Stimulated activated CD8-positive, alpha-beta memory T cell treated with anti-CD3 and anti-CD28 coated beads, Interleukin-7, amount 100 ng/mL, for 1 hour (primary cell): ENCODE measurements around the gene STK40.

Experiments used
- DNase-seq, 2 donors: peaks; one replicate each; pipeline ENCODE4 v3.0.0-alpha.2; 2020; ENCODE audit warnings: low read depth in 2 of 2

The STK40 gene, protein sequence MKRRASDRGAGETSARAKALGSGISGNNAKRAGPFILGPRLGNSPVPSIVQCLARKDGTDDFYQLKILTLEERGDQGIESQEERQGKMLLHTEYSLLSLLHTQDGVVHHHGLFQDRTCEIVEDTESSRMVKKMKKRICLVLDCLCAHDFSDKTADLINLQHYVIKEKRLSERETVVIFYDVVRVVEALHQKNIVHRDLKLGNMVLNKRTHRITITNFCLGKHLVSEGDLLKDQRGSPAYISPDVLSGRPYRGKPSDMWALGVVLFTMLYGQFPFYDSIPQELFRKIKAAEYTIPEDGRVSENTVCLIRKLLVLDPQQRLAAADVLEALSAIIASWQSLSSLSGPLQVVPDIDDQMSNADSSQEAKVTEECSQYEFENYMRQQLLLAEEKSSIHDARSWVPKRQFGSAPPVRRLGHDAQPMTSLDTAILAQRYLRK

DNA sequence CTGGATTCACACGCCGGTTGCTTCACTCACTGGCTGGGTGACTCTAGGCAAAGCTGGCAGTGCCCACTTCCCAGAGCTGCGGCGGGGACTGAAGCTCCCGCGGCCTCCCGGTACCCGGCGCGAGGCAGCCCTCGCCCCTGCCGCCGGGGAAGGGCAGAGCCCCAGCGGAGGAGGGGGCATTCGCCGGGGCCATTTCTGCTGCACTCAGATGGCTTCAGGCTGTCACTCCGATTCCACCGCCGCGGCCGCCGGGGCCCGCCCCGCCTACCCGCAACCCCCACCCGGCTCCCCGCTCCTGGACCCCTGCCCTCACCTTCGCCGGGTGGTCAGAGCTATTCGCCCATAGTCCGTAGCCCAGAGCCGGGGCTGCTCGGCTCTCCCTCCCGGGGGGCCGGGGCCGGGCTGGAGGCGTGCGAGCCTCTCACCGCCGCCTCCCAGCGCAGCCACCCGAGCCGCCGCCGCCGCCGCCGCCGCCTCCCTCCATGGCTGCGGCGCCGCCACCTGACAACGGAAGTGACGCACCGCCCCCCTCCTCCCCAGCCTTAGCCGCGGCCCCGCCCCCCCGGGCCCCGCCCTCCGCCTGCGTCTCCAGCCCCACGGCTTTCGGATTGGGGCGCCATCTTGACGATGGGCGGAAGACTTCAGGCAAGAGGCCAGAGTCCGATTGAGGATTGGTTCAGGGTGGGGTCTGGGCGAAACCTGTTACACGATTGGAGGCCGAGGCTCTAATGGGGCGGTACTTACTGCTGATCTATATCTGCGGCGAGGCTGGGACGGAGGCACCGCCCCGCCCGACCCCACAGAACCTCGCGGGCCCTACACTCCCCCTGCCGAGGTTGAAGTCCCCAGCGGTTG, at the start of gene STK40:
STK40 (minus strand) TSS at position 515 of the 855 bp plus-strand sequence. CDS start 24,592 bp downstream, outside the sequence.
- peak; percentile 96 to 98 for DNase-seq

DNA sequence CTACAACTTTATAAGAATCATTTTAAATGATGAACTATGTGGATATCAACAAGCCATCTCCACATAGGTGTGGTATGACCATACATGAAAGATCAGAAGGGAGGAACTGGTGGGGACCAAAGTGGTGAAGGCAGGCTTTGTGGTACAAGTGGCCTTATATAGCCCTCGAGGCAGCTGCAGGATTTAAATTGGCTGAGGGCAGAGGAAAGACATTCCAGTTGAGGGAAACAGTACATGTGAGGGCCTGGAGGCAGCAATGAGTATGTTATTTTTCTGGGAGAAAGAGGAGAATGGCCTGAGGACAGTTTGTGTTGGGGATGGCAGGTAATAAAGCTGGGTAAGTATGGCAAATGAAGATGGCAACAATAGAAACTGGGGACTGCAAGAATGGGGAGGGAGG, 47.4 kb upstream of the STK40 start:
- DNase-seq = no peak

DNA sequence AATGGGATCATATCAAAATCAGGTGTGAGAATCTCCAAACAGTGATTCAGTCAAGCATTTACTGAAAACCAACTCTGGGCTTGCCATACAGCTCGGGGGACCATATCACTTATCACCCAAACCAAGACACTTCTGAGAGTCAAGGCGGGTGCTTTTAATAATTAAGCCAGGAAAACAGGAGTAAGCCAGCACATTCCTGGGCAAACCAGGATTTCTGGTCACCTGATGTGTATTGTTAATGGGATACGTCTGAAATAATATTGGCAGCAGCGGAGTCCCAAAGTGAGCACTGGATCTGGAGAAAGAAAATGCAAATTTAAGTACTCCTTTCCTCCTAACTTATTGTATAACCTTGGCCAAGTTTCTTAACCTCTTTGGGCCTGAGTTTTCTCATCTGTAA, 46.9 kb upstream of the STK40 start:
- DNase-seq = no peak

DNA sequence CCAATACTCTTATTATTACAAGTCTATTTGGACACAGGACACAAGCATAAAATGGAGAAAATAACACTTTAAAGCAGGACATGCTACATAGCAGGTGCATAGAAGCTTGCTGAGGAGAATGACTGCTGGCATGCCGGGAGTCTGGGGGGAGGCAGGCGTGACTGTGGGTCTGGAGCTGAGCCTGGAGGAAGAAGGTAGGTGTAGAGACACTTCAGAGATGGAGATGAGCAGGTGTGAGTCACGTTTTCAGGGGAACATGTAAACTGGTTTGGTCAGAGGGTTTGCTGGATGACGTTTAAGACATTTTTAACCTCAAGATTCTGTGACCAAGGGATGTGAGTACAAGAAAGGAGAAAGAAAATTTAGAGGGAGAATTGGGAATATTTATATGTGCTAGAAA, 40.1 kb upstream of the STK40 start:
- DNase-seq = no peak

DNA sequence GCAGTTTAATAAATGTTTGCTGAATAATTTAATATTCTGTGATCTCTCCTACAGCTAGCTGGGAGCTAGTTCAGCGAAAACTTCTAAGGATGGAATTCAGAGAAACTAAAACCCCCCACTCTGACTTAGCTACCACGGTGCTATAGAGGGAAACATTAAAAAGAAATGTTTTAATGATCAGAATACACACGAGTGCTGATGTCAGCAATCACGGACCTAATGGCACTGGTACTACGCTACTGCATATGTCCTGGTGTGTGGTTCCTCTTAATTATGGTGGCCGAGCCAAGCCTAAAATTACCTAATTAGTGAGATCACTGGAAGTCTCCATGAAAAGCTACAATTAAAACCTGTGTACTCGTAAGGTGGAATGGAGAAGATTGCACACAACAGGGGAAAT, 35.9 kb upstream of the STK40 start:
- DNase-seq = no peak

DNA sequence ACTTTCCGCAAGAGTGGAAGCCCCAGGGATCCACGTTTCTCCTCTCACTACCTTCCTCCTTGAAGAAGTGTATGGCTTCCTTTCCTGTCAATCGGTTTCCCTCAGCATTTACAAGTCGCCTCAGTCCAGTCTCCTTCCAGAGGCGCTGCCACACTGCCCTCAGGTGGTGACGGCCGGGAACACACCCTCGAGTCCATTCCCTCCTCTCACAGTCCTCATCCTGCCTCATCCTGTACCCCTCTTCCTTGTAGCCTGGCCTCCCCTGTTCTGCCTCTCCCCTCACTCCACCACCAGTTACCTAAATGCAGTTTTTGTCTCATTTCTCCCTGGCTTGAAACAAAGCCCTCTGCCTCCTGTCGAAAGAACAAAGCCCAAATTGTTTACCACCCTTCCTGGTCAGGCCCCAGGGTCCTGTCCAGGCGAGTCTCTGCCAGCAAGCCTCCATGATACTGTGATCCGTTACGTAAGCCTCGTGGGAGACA, 35.2 kb upstream of the STK40 start:
- DNase-seq = peak; percentile 80 to 92

DNA sequence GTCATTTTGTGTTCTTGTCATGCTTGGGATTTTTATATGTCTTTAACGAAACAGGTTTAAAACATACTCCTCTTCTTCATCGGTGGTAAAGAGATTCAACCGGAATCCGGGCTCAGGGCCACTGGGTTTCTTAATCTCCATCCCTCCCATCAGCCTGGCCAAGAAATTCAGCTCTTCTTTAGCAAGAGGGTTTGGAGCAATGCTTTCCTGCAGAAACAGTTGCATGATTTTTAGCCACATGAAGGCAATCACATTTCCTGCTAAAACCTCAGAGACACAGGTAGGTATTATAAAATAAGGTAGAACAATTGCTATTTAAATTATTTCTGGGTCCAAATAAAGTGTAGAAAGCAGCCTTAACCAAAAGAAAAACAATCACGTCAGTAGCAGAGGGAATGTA, 34.7 kb upstream of the STK40 start:
- DNase-seq = no peak

DNA sequence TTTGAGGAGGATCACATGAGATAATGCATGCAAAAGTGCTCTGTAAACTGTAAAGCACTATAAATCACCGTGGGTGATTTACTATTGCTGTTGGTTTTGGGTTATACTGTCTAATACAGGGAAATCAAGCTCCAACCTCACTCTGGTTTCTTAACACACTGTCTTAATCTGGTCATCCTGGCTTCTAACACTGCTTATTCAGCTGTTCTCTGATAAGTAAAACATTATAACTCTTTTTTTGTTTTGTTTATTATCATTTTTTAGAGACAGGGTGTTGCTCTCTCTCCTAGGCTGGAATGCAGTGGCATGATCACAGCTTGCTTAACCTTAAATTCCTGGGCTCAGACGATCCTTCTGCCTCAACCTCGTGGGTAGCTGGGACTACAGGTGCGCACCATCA, 33.8 kb upstream of the STK40 start:
- DNase-seq = no peak

DNA sequence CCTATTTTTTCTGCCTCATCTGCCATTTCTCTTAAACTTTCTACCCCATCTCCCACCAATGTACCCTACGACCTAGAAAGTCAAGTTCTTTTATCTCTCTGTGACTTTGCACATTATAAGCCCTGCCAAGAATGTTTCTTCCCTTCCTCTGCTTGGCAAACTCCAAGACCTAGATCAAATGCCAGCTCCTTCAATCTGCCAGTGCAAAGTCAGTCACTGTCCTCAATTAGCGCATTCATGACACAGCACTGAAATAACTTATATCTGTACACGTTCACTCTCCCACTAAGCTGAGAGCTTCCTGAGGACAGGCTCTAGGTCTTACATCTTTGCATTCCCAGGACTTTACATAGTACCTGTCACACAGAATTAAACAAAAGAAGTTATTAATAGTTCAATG, 33.4 kb upstream of the STK40 start:
- no peak for DNase-seq

DNA sequence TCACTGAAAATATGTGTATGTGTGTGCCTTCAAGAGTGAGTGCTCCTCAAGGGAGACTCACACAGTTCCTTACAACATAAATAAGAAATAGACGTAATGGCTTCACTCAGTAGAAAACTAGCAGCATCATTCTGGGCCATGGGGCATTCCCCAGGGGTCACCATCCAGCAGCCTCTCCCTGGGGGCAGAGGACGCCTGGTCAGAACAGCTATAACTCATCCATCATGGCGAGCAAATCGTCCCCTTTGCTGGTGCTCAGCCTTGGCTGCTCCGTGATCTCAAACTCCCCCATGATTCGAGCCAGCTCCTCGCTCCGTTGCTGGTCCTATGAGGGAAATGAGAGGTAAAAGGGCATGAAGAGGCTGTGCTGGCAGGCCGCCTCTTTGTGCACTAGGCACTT, 32.2 kb upstream of the STK40 start:
- DNase-seq = no peak

DNA sequence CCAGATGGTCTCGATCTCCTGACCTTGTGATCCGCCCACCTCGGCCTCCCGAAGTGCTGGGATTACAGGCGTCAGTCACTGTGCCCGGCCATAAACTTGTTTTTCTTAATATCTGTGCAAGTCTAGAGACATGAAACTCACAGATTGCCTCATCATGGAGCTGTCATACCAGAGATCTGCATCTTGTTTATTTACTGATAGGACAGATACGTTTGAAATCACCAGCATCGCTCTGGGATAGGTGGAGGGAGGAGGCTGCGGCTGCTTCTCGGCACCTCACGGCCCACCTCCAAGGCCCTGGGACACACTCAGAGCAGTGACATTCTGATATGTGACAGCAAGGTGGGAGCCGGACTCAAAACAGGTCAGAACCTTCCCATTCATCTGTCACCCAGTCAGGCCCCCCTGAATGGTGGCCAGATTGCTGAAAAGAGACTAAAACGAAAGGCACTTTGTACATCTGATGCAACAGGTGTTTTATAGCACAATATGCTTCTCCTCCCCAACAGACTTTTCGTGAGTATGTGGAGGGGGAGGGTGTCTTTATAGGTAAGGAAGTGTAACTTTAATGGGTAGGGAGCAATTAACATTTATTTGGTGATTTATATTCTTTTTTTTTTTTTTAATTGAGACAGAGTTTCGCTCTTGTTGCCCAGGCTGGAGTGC, 30.1 kb upstream of the STK40 start:
- DNase-seq = no peak

DNA sequence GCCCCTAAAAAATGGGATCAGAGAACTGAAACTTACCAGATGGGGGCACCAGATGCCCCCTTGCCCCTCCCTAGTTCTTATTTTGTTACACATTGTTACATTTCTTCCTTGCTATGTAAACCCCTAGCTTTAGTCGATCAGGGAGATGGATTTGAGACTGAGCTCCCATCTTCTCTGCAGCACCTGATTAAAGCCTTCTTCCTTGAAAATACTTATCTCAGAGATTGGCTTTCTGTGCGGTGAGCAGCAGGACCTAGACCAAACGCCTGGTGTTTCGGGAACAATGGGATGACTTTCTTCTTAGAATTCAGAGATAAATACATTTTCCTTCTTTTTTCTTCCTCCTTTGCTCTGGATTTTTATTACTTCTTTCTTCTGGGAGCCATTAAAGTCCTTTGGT, 28.7 kb upstream of the STK40 start:
- DNase-seq = no peak

DNA sequence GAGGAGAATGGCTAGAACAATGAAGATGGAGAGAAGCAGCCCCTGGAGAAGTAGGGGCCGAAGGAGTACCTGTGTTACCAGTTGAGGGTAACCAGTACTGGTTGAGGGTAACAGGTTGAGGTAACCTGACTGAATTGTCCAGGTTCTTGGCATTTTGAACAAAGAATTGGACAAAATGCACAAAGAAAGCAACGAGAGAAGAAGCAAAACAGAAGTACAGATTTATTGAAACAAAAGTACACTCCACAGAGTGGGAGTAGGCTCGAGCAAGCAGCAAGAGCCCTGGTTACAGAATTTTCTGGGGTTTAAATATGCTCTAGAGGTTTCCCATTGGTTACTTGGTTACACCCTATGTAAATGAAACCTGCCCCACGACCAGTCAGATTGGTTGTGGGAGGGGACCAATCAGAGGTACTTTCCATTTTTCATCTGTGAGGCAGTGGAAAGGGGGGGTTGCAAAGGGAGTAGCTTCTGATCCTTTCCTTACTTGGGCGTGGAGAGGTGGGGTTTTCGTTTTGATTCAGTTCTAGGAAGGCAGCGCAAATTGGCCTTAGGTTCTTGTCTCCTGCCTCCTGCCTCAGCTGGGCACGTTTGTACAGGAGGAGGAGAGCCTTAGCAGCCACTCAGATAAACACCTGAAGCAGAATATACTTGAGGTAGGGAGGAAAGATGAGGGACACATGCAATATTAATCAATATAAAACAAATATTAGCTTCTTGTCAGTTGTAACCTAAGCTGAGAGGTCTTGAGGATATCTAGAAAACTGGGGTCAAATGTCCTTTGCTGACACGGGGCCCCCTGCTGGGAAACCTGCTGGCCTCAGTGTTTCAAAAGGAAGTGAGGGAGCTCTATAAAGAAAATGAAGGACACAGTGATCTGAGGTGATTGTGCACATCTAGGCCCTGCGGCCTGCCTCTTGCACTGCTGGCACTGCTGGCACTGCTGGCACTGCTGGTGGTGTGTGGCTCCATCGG, 26.2 kb upstream of the STK40 start:
- no peak for DNase-seq

DNA sequence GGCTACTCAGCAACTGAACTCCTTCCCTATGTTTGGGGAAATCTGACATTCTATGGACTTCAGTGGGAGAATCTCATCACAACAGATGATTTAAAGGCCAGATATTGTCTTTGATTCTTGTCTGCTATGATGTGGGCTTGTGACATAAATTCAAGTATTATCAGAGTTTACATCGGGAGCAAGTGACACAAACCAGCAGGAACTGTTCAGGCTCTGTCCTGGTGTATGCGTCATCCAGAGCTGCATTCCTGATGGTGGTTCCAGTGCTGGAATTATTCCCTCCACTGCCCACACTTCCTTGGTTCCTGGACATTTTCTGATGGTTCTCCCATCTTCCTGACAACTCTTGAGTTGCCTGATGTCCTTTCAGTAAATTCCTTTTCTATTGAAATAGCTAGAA, 22.8 kb upstream of the STK40 start:
- no peak for DNase-seq

DNA sequence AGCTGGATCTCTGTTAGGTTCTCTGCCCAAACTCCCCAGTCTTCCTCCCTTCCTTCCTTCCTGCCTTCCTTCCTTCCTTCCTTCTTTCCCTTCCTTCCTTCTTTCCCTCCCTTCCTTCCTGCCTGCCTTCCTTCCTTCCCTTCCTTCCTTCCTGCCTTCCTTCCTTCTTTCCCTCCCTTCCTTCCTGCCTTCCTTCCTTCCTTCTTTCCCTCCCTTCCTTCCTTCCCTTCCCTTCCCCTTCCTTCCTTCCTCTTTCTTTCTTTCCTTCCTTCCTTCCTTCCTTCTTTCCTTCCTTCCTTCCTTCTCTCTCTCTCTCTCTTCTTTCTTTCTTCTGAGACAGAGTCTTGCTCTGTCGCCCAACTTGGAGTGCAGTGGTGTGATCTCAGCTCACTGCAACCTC, 20.7 kb upstream of the STK40 start:
- no peak for DNase-seq

DNA sequence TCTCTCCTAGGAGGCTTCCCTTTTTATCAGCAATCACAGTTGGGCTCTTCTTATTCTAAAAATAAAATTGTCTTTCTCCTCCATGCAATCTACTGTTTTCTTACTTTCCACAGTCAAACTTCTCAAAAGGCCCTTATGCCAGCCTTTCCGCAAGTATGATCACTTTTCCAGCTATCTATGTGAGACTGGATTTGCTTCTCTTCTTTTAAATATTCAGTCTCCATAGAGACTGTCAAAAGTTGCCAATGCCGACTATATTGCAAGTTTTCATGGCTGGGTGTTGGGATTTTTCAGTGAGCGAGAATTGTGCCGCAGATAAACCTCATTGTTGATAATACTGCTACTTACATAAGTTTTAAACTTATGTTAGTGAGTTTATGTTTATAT, 16.8 kb upstream of the STK40 start:
- no peak for DNase-seq

DNA sequence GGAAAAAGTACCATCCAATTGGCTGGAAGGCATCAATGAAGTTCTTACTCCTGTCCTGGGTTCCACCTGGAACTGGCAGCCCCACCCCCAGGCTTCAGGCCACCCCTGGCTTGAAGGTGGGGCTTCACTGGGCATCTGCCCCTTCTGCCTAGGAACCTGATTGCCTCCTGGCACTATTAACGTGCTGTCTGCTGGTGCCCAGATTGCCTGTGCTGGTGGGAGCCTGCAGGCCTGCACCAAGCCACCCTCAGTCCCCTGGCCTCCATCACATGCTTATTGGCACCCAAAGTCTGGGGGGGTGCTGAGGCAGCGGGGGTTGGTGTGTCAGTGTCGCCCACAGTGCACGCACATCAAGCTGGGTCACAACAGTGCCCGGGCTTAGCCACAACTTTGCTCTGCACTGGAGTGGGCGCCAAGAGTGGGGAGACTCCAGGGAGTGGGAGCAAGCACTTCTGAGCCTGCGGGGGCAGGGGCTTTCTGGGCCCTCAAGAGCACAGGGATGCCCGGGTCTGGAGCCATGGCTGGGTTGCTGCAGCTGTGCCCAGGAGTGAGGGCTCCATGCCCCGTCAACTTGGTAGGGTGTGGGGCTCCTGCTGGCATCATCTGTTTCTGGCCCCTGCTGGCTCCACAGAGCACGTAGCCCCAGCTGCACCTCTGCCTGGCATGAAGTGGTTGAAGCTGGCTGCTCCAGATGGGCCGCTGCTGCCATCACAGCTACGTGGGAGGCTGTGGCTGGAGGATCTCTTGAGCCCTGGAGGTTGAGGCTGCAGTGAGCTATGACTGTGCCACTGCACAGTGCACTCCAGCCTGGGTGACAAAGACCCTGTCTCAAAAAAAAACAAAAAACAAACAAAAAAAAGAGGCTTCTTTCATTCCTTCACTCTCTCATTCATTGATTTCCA, 16.1 kb upstream of the STK40 start:
- DNase-seq = no peak

DNA sequence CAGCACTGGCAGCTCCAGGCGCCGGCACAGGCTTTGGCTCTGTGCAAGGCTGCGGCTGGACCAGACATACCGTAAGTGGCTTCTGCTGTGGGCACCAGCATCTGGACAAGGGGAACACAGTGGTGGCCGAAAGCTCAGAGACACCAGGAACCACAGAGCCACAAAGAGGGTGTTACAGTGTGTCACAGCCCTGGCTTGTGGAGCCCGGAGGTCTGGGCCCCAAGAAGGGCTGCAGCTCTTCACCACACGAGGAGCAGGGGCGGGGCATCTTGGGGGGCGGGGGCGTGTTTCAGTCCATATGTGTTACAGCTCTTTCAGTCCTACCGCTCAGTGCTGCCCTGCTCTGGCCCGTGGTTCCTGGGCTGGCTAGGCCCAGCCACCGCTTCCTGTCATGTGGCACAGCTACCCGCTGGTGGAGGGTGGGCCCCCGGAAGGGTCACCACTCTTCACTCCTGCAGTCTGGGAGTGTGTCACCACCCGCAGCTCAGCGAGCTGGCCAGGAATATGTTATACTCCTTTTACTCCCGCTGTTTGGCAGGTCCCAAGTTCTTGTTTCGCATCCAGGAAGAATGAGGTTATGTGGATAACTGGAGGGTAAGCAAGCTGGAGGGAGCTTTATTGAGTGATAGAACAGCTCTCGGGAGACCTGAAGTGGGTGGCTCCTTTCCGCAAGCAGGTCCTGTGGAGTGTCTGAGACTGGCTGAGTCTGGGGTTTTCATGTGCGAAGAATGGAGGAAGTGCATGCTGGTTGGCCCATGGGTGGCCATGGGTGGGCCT, 15.3 kb upstream of the STK40 start:
- DNase-seq = peak in 1 of 2 donors; percentile 13

DNA sequence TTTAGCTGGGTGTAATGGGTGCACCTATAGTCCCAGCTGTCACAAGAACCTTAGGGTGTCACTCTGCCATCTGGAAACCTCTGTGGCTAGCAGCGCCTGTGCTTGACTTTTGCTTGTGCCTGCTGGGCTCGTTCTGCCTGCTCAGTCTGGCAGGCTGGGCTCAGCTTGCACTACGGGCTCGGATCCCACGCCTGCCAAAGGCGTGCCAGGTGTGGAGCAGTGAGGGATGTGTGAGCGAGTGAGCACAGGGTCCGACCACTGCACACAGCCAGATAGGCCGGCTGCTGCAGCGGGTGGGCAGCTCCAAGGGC, 14.7 kb upstream of the STK40 start:
- DNase-seq = no peak
